ENCODE data around the gene COQ4.

COQ4 gene

DNA sequence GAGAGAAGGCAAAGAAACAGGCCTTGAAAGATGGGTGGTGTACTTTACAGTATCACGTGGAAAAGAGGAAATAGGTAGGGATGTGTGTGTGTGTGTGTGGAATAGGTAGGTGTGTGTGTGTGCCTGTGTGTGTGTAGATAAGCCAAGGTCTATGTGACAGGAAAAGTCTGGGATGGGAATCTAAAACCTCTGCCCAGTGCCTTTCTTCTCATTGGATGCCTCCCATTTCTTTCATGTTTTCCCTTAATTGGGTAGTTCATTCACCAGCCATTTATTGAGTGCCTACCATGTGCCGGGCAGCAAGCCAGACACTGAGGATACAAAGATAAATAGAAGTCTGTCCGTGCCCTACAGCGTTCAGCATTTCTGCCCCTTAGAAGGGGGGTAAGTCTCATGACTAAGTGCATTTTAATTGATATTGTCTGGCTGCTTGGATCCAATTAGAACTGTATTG, 49.6 kb downstream of the COQ4 start:
- in situ Hi-C loops (cut with HindIII; ENCODE audit: low sequenced_read_pairs), result no loop called here

- in situ Hi-C loops (cut with HindIII; ENCODE audit: low sequenced_read_pairs), result no loop called here
Measured at GRCh38 chr9:128372784-128373183, 50.1 kb downstream of the COQ4 start.

GRCh38 chr9:128374221-128374675, 51.6 kb downstream of the COQ4 start:
- in situ Hi-C loops (cut with HindIII; ENCODE audit: low sequenced_read_pairs), result no loop called here

DNA sequence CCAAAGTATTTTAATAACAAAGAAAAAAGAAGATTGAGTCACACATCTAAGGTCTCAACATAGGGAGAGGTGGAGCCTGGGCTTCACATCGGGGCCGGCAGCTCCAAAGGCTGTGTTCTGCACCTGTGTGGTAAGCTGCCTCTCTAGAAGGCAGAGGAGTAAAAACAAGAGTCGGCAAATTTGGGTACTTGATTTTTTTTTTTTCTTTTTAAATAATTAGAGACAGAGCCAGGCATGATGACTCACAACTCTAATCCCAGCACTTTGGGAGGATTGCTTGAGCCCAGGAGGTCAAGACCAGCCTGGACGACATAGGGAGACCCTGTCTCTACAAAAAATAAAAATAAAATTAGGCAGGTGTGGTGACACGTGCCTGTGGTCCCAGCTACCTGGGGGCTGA, 53.2 kb downstream of the COQ4 start:
- in situ Hi-C loops (cut with HindIII; ENCODE audit: low sequenced_read_pairs), result no loop called here

- in situ Hi-C loops (cut with HindIII; ENCODE audit: low sequenced_read_pairs), result no loop called here
Measured at GRCh38 chr9:128382261-128382660, 59.6 kb downstream of the COQ4 start.

GRCh38 chr9:128383007-128383753, 60.5 kb downstream of the COQ4 start:
- in situ Hi-C loops (cut with HindIII; ENCODE audit: low sequenced_read_pairs), result no loop called here

All from DLD1 (cell line).